AML-193 (cell line): Measurements from ENCODE around the gene PSTK.
A peak's percentile ranks its signal among the peaks of the same experiment; 100 is the strongest.

Source experiments
- DNase-seq, 2 experiments: peaks; one replicate each; lab custom pipeline; 2025; lab: John Stamatoyannopoulos, UW

PSTK gene

DNA sequence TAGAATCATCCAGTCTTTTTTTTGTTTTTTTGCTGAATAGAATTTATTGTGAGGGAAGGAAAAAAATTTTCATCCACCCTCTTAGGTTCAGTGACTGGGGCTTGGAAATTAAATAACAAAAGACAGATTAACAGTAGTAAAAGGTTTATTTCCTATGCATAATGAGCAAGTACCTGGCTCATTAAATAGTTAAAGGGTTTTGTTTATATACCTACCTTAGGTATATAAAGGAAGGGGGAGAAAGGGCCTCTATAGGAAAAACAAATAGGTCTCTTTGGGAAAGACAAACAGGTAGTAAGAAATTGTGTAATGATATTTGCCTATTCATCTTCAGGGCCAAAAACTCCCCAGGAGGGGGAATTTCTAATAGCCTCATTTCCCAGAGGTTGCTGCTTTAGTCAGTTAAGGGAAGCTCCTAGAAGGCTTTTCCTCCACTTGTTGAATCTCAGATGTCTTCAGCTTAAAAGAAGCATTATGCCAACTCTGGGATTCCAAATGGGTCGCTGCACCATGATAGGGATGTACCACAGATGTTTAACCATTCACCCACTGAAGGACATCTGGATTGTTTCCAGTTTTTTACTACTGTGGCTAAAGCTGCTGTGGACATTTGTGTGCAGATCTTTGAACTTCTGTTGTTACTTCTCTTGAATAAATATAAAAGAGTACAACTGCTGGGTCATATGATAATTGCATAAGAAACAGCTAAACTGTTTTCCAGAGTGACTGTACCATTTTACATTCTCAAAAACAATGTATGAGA, 39.9 kb downstream of the PSTK start:
- no peak for DNase-seq

GRCh38 chr10:123021517-123021916, 41.3 kb downstream of the PSTK start:
- peak; percentile 11 to 29 for DNase-seq

DNA sequence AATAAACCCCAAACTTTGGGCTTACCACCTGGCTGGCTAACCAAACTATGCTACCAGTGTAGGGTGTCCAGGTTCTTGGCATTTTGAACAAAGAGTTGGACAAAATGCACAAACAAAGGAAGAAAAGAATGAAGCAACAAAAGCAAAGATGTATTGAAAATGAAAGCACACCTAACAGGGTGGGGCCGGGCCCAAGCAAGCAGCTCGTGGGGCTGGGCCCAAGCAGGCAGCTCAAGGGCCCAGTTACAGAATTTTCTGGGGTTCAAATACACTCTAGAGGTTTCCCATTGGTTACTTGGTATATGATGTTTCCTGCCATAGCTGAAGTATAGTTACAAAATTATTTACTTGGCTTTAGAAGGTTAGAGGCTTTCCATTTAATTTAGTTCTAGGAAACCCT, 44.3 kb downstream of the PSTK start:
- DNase-seq = no peak

- no peak for DNase-seq
These were observed 46.1 kb downstream of the PSTK start for GRCh38 chr10:123026302-123026701.

GRCh38 chr10:123027861-123028260, 47.7 kb downstream of the PSTK start:
- DNase-seq = no peak

GRCh38 chr10:123031124-123031523, 50.9 kb downstream of the PSTK start:
- DNase-seq = no peak

- DNase-seq = no peak
These were observed 54.1 kb downstream of the PSTK start for GRCh38 chr10:123034332-123034731.

GRCh38 chr10:123035467-123036086, 55.4 kb downstream of the PSTK start:
- no peak for DNase-seq

DNA sequence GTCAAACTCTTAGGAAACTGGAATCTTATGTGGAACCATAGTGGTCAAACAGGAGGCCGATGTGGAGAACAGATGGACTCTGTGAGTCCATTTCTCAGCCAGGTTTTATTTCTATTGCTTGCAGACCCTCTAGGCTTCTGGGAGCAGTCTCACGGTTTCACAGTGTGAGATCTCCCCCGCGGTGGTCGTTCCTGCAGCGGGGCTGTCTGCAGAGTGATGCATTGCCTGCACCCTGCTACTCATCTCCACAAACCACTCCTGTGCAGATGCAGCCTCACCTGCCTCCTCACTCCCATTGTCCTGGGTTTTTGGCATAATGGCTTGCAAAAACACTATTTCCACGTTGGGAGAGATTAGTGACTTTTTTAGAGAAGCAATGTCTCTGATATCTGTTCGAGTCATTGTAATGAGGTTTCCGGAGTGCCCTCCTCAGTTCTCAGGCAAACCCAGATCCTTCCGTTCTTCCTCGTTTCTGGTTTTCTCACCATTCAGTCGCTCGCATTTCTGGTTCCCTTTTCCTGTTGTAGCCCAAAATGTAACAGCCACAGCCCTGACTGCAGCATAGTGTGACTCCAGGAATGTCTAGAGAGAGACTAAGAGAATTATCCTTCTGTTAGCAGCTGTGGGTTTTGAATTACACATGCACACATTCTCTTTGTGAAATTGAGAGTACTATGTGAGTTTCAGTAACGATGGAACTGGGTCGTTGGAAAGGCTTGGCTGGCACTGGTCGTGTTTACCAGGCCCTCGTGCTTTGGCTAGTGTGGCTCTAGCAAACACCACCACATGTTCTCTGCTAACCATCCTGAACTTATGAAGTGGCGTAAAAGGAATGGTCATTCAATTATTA, 58.8 kb downstream of the PSTK start:
- DNase-seq = no peak

DNA sequence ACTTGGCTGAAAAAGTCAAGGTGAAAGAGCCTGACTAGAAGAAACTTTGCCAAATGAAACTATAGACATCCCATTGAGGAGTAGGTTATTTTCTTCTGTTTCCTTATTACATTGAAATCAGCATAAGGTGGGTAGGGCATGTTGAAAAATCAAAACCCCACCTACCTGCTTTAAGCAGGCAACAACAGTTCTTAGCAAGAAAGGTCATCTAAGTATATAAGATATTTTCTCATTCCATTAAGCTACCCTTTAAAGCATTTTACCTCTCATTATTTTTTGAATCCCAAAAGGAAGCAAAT, 59.4 kb downstream of the PSTK start:
- no peak for DNase-seq
